HepG2 (cell line): ENCODE measurements around the gene RTF1. TPM values are rescaled to one million over a fixed set of nuclear protein-coding genes. Genes with fewer than 3 reads are reported as not detected.

Experiments
- CSRNP1 ChIP-seq: sonication (generic); formaldehyde crosslinking; IDR thresholded peaks from 2 replicates; pipeline ENCODE4 v1.8.1; 2023; ENCODE audit warnings: mild to moderate bottlenecking, missing genetic modification reagents
- HDAC1 ChIP-seq: sonication (generic); formaldehyde crosslinking; IDR thresholded peaks from 2 replicates; pipeline ENCODE4 v1.5.1; 2020; ENCODE audit warnings: mild to moderate bottlenecking, missing genetic modification reagents
- MAZ ChIP-seq, 2 experiments: sonication (generic) in 1 of 2; formaldehyde crosslinking in 1 of 2; IDR thresholded peaks; 2 replicates each; pipeline versions ENCODE4 v1.5.0 to v1.6.1; 2012 to 2020; ENCODE audit warnings: low read depth in 2 of 2, mild to moderate bottlenecking in 2 of 2, borderline replicate concordance in 1 of 2, improper control_type of control experiment in 1 of 2, low read length in 1 of 2, missing genetic modification reagents in 1 of 2, moderate library complexity in 1 of 2
- PLRG1 ChIP-seq: fragments of 450-650 bp; conservative IDR thresholded peaks from 2 replicates; pipeline ENCODE4 v1.6.1; 2016
- PRDM10 ChIP-seq: sonication (generic); formaldehyde crosslinking; IDR thresholded peaks from 2 replicates; pipeline ENCODE4 v1.4.0; 2020; ENCODE audit warnings: low read depth, missing genetic modification reagents
- RNF2 ChIP-seq: fragments of 450-650 bp; conservative IDR thresholded peaks from 2 replicates; pipeline ENCODE4 v1.6.1; 2016; ENCODE audit warnings: low read depth
- SRF ChIP-seq: IDR thresholded peaks from 2 replicates; pipeline ENCODE4 v1.6.1; 2011; ENCODE audit warnings: mild to moderate bottlenecking, low read depth, low read length, moderate library complexity
- SRSF1 ChIP-seq: fragments of 200-400 bp; formaldehyde crosslinking; optimal IDR thresholded peaks from 2 replicates; pipeline ENCODE3; 2017; ENCODE audit warnings: mild to moderate bottlenecking, low read depth, low read length, moderate library complexity
- TFDP2 ChIP-seq: sonication (generic); formaldehyde crosslinking; IDR thresholded peaks from 2 replicates; pipeline ENCODE4 v1.4.0; 2020; ENCODE audit warnings: missing genetic modification reagents
- ZMYM4 ChIP-seq: sonication (generic); formaldehyde crosslinking; IDR thresholded peaks from 2 replicates; pipeline ENCODE4 v1.8.1; 2023; ENCODE audit warnings: mild to moderate bottlenecking, missing genetic modification reagents
- ZNF207 ChIP-seq: fragments of 450-650 bp; IDR thresholded peaks from 2 replicates; pipeline ENCODE4 v1.6.1; 2016; ENCODE audit warnings: antibody characterized with exemption, borderline replicate concordance
- ZNF235 ChIP-seq: sonication (generic); formaldehyde crosslinking; IDR thresholded peaks from 2 replicates; pipeline ENCODE4 v1.8.1; 2023; ENCODE audit warnings: mild to moderate bottlenecking, missing genetic modification reagents, borderline replicate concordance
- ZNF574 ChIP-seq: sonication (generic); formaldehyde crosslinking; IDR thresholded peaks from 2 replicates; pipeline ENCODE4 v1.4.0; 2020; ENCODE audit warnings: missing genetic modification reagents
- ZNF766 ChIP-seq: sonication (generic); formaldehyde crosslinking; IDR thresholded peaks from 2 replicates; pipeline ENCODE4 v1.5.0; 2020; ENCODE audit warnings: missing genetic modification reagents, borderline replicate concordance
- ZXDC ChIP-seq: sonication (generic); formaldehyde crosslinking; IDR thresholded peaks from 2 replicates; pipeline ENCODE4 v1.5.0; 2020; ENCODE audit warnings: mild to moderate bottlenecking, missing genetic modification reagents
- polyA plus RNA-seq, 8 experiments: library from polyadenylated mRNA; depleted of rRNA in 3 of 8; stranded (reverse) in 7 of 8; unstranded in 1 of 8; fragments of >200 nt; fragmentation: Illumina TruSeq in 4 of 8; extraction: Trizol in 4 of 8; gene quantifications; 2 replicates each; pipeline versions ENCODE4 v1.2.1 to v1.2.3, GENCODE V29; 2011 to 2016; ENCODE audit warnings: low read depth in 4 of 8, missing spikeins in 1 of 8, mixed read lengths in 1 of 8; ENCODE audit not compliant: insufficient read depth in 1 of 8
- total RNA-seq, 5 experiments: library from RNA; depleted of rRNA; stranded (reverse); fragments of >200 nt; fragmentation: Illumina TruSeq; extraction: Trizol; gene quantifications; 2 replicates each; pipeline ENCODE4 v1.2.3, GENCODE V29; 2016; ENCODE audit warnings: low read depth in 1 of 5

Gene RTF1
- total and polyA plus RNA-seq, 2 of the 13 experiments (the other 11 are each of a cell fraction or from before 2014, with no cell fraction given) = 13.9 to 17.9 TPM

GRCh38 chr15:41495736-41496599 is 79.1 kb downstream of the RTF1 start (continued):
- peak; percentile 67 for TF ChIP-seq CSRNP1 (CRISPR knock-in tag)
- TF ChIP-seq ZNF207 = no peak
- peak; percentile 65; the same call in 1 of the 2 replicates for TF ChIP-seq ZXDC (CRISPR knock-in tag)
- peak; percentile 58 for TF ChIP-seq ZNF235 (CRISPR knock-in tag)
- TF ChIP-seq ZMYM4 (CRISPR knock-in tag) = peak; percentile 57; the same call in 1 of the 2 replicates
- peak; percentile 94 for TF ChIP-seq HDAC1 (CRISPR knock-in tag)
- 0 out of 2 replicates have a peak, but pooled peaks have one; percentile 54 for TF ChIP-seq SRF
- peak; percentile 91 for TF ChIP-seq ZNF574
- TF ChIP-seq PLRG1 = no peak
- peak; percentile 32 for TF ChIP-seq SRSF1
- peak; percentile 79 for TF ChIP-seq TFDP2 (CRISPR knock-in tag)
- no peak for TF ChIP-seq MAZ (IDR thresholded peaks at IDR 0.05; ENCODE audit: borderline replicate concordance, low read depth, low read length)
- TF ChIP-seq MAZ (CRISPR knock-in tag; IDR thresholded peaks at IDR 0.05; ENCODE audit: low read depth) = peak; percentile 81; the same call in 1 of the 2 replicates
- TF ChIP-seq RNF2 = peak; percentile 71
- peak; percentile 64; the same call in 1 of the 2 replicates for TF ChIP-seq ZNF766 (CRISPR knock-in tag)
- peak; percentile 65; the same call in 1 of the 2 replicates for TF ChIP-seq PRDM10 (CRISPR knock-in tag)
